ENCODE results near the gene PACS2.

DNA sequence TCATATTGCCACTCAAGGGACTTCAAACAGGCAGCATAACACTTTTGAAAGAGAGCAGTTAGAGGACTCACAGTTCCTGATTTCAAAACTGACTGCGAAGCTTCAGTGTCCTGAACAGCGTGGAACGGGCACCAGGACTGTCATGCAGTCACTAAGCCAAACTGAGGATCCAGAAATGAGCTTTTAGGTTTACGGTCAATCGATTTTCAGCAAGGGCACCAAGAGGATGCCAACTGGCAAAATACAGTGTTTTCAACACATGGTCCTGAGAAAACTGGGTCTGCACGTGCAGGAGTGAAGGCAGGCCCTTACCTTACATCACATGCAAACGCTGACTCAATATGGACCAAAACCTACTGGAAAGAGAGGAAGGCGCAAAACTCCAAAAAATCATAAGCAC is 29.4 kb upstream of the PACS2 start:
- TF ChIP-seq SP1 (IDR thresholded peaks at IDR 0.05; ENCODE audit: low read depth, low read length), result no peak
- TF ChIP-seq, protein P1, sequence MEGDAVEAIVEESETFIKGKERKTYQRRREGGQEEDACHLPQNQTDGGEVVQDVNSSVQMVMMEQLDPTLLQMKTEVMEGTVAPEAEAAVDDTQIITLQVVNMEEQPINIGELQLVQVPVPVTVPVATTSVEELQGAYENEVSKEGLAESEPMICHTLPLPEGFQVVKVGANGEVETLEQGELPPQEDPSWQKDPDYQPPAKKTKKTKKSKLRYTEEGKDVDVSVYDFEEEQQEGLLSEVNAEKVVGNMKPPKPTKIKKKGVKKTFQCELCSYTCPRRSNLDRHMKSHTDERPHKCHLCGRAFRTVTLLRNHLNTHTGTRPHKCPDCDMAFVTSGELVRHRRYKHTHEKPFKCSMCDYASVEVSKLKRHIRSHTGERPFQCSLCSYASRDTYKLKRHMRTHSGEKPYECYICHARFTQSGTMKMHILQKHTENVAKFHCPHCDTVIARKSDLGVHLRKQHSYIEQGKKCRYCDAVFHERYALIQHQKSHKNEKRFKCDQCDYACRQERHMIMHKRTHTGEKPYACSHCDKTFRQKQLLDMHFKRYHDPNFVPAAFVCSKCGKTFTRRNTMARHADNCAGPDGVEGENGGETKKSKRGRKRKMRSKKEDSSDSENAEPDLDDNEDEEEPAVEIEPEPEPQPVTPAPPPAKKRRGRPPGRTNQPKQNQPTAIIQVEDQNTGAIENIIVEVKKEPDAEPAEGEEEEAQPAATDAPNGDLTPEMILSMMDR (IDR thresholded peaks at IDR 0.05; ENCODE audit: control extremely low read depth in 1 of 3, insufficient read depth in 1 of 3, low read depth in 1 of 3, low read length in 3 of 3), result no peak
- TF ChIP-seq GTF2F1 (IDR thresholded peaks at IDR 0.05; ENCODE audit: borderline replicate concordance, low read depth, low read length), result no peak
- TF ChIP-seq, protein P2, sequence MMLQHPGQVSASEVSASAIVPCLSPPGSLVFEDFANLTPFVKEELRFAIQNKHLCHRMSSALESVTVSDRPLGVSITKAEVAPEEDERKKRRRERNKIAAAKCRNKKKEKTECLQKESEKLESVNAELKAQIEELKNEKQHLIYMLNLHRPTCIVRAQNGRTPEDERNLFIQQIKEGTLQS (IDR thresholded peaks at IDR 0.05; ENCODE audit: insufficient read depth, low read depth, low read length), result no peak
- no peak for TF ChIP-seq POLR2A (IDR thresholded peaks at IDR 0.05; ENCODE audit: control extremely low read depth in 1 of 2, low read depth in 2 of 2, low read length in 2 of 2)

Data from H1 (cell line).